C4-2B (cell line): ENCODE measurements around the gene BORCS5.

Experiments used
- ZFX ChIP-seq: fragments of 450-650 bp; IDR thresholded peaks from 2 replicates; pipeline ENCODE4 v1.6.1; 2017
- TF ChIP-seq, protein P1 (sequence below): fragments of 450-650 bp; conservative IDR thresholded peaks from 2 replicates; pipeline ENCODE4 v1.5.1; 2017; ENCODE audit warnings: mild to moderate bottlenecking

DNA sequence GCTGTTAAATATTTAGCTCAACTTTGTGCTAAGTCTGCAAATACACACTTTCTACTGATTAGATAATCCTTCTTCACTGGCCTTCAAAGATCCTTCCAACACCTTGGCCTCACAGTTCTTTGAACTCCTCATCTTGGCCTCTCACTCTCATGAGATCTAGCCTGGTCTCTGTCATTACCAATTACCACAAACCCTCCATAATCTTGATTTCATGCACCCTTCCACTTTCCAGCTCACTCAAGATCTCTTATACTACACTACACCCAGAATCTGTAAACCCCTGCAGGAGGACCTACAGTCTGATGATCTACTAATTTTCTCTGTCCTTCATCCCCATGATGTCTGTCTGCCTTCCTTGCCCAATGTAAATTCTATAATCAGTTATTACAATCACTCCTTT lies 134.7 kb downstream of the BORCS5 start:
- TF ChIP-seq, protein P1, sequence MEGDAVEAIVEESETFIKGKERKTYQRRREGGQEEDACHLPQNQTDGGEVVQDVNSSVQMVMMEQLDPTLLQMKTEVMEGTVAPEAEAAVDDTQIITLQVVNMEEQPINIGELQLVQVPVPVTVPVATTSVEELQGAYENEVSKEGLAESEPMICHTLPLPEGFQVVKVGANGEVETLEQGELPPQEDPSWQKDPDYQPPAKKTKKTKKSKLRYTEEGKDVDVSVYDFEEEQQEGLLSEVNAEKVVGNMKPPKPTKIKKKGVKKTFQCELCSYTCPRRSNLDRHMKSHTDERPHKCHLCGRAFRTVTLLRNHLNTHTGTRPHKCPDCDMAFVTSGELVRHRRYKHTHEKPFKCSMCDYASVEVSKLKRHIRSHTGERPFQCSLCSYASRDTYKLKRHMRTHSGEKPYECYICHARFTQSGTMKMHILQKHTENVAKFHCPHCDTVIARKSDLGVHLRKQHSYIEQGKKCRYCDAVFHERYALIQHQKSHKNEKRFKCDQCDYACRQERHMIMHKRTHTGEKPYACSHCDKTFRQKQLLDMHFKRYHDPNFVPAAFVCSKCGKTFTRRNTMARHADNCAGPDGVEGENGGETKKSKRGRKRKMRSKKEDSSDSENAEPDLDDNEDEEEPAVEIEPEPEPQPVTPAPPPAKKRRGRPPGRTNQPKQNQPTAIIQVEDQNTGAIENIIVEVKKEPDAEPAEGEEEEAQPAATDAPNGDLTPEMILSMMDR: no peak
- TF ChIP-seq ZFX: no peak
